ENCODE data around the gene CFAP54.

The CFAP54 gene

GRCh38 chr12:96886998-96887677 lies 397.8 kb downstream of the CFAP54 start:
- DNase-seq (ENCODE audit: low read depth in 3 of 3) = no peak

DNA sequence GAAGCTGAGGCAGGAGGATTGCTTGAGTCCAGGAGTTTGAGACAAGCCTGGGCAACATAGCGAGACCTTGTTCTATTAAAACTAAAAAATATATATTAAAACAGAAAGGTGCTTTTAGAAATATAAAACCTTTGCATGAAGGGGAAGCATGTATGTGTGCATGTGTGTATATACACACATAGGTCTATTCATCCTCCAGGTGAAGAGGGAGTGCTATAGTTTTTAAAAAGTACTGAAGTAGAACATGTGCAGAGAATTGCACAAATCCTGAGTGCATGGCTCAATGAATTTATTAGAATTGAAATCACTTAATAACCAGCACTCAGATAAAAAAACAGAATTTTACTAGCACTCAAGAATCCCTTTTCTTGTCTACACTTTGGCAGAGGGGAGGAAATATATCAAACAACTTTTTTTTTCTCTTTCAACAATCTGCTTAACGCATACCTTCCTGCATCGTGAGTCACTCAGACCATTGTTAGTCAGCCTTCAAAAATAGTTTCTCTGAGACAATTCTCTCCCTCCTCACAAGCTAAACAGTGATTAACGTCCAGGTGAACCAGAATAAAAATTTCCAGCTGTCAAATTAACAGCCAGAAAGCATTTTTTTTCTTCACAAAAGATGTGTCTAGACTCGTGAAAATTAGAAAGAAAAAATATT lies 400.0 kb downstream of the CFAP54 start:
- DNase-seq (ENCODE audit: low read depth in 3 of 3) = no peak

GRCh38 chr12:96890331-96890730 lies 401.0 kb downstream of the CFAP54 start:
- no peak for DNase-seq (ENCODE audit: low read depth in 3 of 3)

DNA sequence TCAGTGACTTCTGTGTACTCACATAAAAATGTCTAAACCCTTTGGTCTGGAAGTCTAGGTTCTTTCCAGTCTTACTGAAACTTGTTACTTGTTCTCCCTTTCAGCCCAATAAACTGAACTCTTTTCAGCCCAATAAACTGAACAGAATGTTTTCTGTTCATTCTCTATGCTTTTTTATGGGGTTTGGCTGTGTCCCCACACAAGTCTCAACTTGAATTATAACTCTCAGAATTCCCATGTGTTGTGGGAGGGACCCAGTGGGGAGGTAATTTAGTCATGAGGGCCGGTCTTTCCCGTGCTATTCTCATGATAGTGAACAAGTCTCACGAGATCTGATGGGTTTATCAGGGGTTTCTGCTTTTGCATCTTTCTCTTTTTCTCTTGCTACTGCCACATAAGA lies 402.7 kb downstream of the CFAP54 start:
- DNase-seq (ENCODE audit: low read depth in 3 of 3) = no peak

DNA sequence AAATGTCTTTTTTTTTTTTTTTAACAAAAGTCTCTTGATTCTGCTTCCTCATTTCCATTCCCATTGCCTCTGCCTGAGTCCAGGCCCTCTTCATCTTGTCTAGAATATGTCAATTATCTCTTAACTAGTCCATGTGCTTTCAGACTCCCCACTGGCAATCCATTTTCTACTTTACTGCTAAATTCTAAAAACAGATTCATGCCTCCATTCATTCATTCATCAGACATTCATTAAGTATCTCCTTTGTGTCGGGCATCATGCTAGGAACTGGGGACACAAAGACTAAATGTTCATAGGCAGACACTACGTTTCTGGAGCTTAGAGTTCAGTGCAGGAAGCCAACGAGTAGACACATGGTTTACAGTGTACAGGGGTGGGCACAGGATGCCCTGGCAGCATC lies 408.0 kb downstream of the CFAP54 start:
- no peak for DNase-seq (ENCODE audit: low read depth in 3 of 3)

GRCh38 chr12:96901175-96901574 lies 411.8 kb downstream of the CFAP54 start:
- DNase-seq (ENCODE audit: low read depth in 3 of 3) = no peak

DNA sequence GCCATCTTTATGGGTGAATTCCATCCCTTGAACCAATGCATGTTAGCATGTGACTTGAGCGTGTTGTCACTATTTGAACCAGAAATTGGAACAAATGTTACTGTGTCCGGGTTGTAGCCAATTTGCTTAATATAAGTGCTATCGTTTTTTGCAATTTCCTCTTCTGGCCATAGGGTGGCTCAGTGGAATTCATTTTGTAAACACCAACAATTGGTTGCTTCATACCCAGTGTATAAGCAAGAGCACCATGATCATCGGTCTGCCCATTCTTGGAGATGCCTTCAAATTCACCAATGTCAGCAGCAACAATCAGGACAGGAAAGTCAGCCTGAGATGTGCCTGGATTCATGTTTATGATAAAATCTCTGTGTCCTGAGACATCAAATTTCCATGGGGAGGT lies 412.7 kb downstream of the CFAP54 start:
- no peak for DNase-seq (ENCODE audit: low read depth in 3 of 3)

DNA sequence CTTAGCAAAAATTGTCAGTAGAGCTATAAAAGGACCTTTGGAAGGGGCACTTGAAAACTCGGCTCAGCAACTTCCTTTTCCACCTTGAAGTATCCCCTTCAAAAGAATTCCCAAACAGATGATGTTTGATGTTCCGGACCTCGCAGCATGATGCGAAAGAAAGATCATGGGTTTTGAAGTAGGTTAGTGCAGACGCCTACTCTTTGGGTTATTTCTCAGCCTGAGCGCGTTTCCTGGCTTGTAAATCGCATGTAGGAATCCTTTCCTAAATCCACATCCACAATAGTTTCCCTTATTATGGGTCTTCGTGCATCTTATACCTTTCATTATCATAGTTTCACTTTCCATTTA lies 417.1 kb downstream of the CFAP54 start:
- no peak for DNase-seq (ENCODE audit: low read depth in 3 of 3)

- DNase-seq (ENCODE audit: low read depth in 3 of 3) = peak; percentile 59 to 74 (median 63)
Observed at GRCh38 chr12:96906849-96907670, 417.7 kb downstream of the CFAP54 start, which contains the start of gene NEDD1. Gene NEDD1, plus strand, starts transcription at chr12:96907257. Its CDS starts 2,503 bp downstream, at chr12:96909760.

DNA sequence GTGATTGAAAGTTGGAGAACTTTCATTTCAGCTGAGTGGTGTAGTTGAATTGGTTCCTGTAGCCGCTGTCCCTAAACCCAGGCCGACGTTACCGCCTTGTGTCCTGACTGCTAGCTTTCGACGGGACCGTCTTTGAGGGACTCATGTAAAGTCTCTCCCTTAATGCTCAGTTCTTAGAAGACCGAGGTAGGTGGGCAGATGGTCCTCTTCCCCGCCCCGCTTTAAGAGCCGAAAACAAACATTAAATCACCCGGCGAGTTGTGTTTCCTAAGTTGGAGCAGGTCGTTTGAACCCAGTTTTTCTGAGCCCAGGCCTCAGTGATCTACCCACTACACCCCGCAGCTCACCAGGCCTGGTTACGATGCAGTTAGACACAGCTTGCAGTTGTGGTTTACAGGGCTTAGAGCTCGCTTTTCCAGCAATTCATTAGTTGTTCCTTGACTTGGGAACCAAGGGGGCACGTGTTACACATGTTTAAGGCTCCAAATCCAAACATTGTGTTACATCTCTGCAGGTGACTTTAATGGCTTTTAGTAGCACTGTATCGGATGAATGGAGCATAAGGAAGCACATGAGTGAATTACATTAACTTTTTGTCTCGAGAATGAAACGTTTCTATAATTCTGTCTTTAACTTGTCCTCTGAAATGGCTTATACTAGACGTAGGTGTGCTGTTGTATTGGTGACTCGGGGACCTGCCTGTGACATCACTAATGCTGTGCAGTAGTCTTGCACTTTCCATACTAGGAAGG lies 418.5 kb downstream of the CFAP54 start:
- DNase-seq (ENCODE audit: low read depth in 3 of 3) = peak in 1 of 3 experiments; percentile 9

DNA sequence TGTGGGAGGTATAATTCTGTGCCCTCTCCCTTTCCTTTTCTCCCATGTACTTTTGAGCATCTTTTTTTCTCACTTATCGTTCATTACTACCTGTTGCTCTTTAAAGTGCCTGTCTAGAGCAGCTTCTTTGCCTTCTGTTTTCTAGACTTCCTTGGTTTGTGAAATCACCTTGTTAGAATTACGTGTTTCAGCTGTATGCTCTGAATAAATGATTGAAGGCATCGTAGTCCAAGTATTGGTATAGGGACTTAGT lies 419.0 kb downstream of the CFAP54 start:
- DNase-seq (ENCODE audit: low read depth in 3 of 3) = no peak

DNA sequence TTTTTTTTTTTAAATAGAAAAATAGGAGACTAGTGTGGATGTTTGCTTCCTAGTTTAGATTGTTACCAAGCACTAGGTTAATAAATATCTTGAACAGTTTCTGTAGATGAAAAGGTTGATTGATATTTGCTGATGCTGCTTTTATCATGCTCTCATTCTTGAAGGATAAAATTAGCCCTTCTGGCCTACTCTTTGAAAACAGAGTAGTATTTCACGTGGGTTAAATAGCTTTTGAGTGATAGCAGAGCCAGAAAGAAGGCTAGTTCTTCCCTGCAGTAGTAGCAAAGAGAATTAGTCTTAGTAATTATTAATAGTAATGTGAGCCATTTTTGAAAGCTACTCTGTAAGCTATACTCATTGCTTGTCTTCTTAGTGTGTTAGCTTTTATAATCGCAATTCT lies 422.9 kb downstream of the CFAP54 start:
- no peak for DNase-seq (ENCODE audit: low read depth in 3 of 3)

DNA sequence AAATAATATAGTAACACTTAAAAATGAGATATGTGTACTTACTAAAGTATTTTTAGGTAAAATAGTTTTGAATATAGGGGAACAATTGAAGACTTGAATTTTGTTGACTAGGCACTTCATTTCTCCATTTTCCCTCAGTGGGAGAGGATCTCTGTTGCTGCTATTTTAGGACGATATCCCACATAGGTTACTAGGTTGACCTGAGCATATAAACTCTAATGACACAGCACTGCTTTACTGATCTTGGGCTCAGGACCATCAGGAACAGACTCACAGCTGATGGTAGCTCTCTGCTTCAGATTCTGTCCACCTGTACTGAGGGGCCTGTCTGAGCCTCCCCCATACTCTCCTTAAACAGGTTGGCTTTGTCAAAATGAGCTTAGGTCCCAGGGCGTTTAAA lies 423.6 kb downstream of the CFAP54 start:
- DNase-seq (ENCODE audit: low read depth in 3 of 3) = no peak

GRCh38 chr12:96919510-96920210 lies 430.3 kb downstream of the CFAP54 start:
- DNase-seq (ENCODE audit: low read depth in 3 of 3) = no peak

Measured in stimulated activated CD4-positive, alpha-beta T cell treated with anti-CD3 and anti-CD28 coated beads, TNF-alpha, amount 100 ng/mL, for 4 hours (primary cell).